Measurements from ENCODE around the gene UBA52. TPM values are rescaled to one million over a fixed set of nuclear protein-coding genes. Genes with fewer than 3 reads are reported as not detected.

The UBA52 gene
- total RNA-seq, 1 donor from 2014 or later, result 859 TPM

DNA sequence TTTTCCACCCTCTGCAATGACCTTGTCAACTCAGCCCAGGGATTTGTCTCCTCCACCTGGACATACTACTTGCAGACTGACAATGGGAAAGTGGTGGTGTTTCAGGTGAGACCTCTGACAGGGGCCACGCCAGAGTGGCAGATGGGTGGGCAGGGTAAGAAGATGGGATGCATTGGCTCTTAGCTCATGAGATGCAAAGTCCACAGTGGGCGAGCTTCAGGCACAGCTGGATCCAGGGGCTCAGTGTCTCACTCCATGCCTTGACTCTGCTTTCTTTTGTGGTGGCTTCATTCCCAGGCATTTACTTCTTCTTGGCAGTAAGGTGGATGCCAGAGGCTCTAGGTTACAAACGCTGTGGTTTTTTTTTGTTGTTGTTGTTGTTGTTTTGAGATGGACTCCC, 44.4 kb downstream of the UBA52 start:
- Histone ChIP-seq H3K4me3 (ENCODE audit: low read depth, low read length) (no peak overlapping the region), H3K36me3 (ENCODE audit: control insufficient read depth, insufficient read depth, low read length) (no peaks in the 10 kb centered on the region), H3K27me3 (ENCODE audit: control insufficient read depth, insufficient read depth, low read length) (peaks cover 40% of the 10 kb centered on the region)
- TF ChIP-seq, protein P1, sequence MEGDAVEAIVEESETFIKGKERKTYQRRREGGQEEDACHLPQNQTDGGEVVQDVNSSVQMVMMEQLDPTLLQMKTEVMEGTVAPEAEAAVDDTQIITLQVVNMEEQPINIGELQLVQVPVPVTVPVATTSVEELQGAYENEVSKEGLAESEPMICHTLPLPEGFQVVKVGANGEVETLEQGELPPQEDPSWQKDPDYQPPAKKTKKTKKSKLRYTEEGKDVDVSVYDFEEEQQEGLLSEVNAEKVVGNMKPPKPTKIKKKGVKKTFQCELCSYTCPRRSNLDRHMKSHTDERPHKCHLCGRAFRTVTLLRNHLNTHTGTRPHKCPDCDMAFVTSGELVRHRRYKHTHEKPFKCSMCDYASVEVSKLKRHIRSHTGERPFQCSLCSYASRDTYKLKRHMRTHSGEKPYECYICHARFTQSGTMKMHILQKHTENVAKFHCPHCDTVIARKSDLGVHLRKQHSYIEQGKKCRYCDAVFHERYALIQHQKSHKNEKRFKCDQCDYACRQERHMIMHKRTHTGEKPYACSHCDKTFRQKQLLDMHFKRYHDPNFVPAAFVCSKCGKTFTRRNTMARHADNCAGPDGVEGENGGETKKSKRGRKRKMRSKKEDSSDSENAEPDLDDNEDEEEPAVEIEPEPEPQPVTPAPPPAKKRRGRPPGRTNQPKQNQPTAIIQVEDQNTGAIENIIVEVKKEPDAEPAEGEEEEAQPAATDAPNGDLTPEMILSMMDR (IDR thresholded peaks at IDR 0.05; ENCODE audit: insufficient read depth, low read length, poor library complexity, severe bottlenecking), result no peak
- DNase-seq (ENCODE audit: low read depth), result no peak

DNA sequence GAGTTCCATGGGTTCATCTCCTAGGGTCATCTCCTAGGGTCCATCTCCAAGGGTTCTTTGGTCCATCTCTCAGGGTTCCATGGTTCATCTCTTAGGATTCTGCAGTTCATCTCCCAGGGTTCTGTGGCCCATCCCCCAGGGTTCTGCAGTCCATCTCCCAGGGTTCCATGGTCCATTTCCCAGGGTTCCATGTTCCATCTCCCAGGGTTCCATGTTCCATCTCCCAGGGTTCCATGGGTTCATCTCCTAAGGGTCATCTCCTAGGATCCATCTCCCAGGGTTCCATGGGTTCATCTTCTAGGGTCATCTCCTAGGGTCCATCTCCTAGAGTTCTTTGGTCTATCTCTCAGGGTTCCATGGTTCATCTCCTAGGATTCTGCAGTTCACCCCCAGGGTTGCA, 45.9 kb downstream of the UBA52 start:
- H3K36me3 ChIP-seq (ENCODE audit: control insufficient read depth, insufficient read depth, low read length), result no peaks in the 10 kb centered on the region
- no peak for DNase-seq (ENCODE audit: low read depth)
- H3K27me3 ChIP-seq (ENCODE audit: control insufficient read depth, insufficient read depth, low read length), result peaks cover 27% of the 10 kb centered on the region
- TF ChIP-seq, protein P1 (IDR thresholded peaks at IDR 0.05; ENCODE audit: insufficient read depth, low read length, poor library complexity, severe bottlenecking), result no peak
- H3K4me3 ChIP-seq (ENCODE audit: low read depth, low read length), result no peak overlapping the region

DNA sequence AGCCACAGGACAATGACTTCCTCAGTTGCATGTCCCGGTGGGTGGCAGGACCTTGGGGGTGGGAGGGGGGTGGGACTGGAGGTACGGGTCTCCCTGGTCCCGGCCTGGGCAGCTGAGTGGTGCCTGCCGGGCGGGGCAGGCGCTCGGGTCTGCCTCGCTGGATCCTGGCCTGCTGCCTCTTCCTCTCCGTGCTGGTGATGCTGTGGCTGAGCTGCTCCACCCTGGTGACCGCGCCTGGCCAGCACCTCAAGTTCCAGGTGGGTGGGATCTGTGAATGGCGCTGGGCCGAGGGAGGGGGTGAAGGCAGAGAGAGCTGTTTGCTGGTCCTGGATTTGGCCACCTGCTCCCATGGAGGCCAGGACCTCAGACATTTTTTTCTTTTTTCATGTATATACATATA, 46.6 kb downstream of the UBA52 start:
- H3K27me3 ChIP-seq (ENCODE audit: control insufficient read depth, insufficient read depth, low read length), result peaks cover 21% of the 10 kb centered on the region
- H3K4me3 ChIP-seq (ENCODE audit: low read depth, low read length), result no peak overlapping the region
- TF ChIP-seq, protein P1 (IDR thresholded peaks at IDR 0.05; ENCODE audit: insufficient read depth, low read length, poor library complexity, severe bottlenecking), result no peak
- DNase-seq (ENCODE audit: low read depth), result no peak
- no peaks in the 10 kb centered on the region for H3K36me3 ChIP-seq (ENCODE audit: control insufficient read depth, insufficient read depth, low read length)

DNA sequence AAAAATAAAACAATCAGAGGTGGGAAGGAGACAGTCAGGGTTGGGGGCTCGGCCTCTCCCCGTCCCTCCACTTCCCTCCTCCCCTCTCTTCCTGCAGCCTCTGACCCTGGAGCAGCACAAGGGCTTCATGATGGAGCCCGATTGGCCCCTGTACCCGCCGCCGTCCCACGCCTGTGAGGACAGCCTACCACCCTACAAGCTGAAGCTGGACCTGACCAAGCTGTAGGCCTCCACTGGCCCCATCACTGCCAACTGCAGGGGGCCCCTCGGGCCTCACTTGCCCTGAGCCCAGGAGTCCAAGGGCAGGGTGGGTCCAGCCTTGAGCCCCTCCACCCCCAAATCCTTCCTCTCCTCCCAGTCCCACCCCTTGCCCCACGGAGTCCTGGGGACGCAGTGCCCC, 48.7 kb downstream of the UBA52 start:
- no peaks in the 10 kb centered on the region for H3K36me3 ChIP-seq (ENCODE audit: control insufficient read depth, insufficient read depth, low read length)
- H3K4me3 ChIP-seq (ENCODE audit: low read depth, low read length), result no peak overlapping the region
- DNase-seq (ENCODE audit: low read depth), result no peak
- TF ChIP-seq, protein P1 (IDR thresholded peaks at IDR 0.05; ENCODE audit: insufficient read depth, low read length, poor library complexity, severe bottlenecking), result no peak
- peaks cover 6% of the 10 kb centered on the region for H3K27me3 ChIP-seq (ENCODE audit: control insufficient read depth, insufficient read depth, low read length)

DNA sequence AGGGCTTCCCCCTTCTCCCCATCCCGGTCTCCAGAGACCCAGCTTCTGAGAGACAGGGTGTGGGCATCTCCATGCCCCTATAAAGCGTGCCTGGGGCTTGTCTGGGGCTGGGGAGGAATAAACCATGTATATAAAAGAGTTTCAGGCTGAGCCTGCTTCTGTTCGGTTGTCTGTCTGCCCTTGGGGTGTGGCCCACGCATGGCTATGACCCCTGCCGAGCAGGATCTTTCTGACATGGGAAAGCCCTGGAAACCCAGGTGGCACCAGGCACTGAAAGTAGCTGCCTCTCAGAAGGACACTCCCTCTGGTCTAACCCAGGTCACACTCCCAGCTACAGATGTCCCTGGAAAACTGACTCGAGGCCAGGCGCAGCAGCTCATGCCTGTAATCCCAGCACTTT, 49.2 kb downstream of the UBA52 start:
- TF ChIP-seq, protein P1 (IDR thresholded peaks at IDR 0.05; ENCODE audit: insufficient read depth, low read length, poor library complexity, severe bottlenecking), result no peak
- Histone ChIP-seq H3K36me3 (ENCODE audit: control insufficient read depth, insufficient read depth, low read length) (no peaks in the 10 kb centered on the region), H3K4me3 (ENCODE audit: low read depth, low read length) (no peak overlapping the region), H3K27me3 (ENCODE audit: control insufficient read depth, insufficient read depth, low read length) (peaks cover 4% of the 10 kb centered on the region)
- no peak for DNase-seq (ENCODE audit: low read depth)

DNA sequence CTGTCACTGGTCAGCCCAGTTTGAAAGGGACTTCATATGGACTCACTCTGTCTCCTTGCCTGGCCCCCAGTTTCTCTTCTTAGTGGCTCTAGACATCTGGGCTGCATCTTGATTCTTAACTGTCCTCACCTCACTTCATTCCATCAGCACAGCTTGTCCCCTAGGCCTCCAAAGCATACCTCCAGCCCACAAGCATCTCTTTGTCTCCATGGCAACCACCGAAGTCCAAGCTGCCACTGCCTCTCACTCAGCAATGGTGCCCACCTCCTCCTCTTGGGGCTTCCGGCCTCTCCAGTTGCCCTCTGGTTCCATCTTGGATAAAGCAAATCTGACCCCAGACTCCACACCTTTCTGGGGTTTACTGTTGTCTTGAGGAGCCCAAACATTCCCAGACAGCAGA, 55.2 kb downstream of the UBA52 start:
- DNase-seq (ENCODE audit: low read depth), result no peak
- H3K36me3 ChIP-seq (ENCODE audit: control insufficient read depth, insufficient read depth, low read length), result no peaks in the 10 kb centered on the region
- peaks cover 2% of the 10 kb centered on the region for H3K27me3 ChIP-seq (ENCODE audit: control insufficient read depth, insufficient read depth, low read length)
- TF ChIP-seq, protein P1 (IDR thresholded peaks at IDR 0.05; ENCODE audit: insufficient read depth, low read length, poor library complexity, severe bottlenecking), result no peak
- no peak overlapping the region for H3K4me3 ChIP-seq (ENCODE audit: low read depth, low read length)
